ENCODE results near the gene PRLR. TPM values are rescaled to one million over a fixed set of nuclear protein-coding genes. Genes with fewer than 3 reads are reported as not detected.

Gene PRLR
- total RNA-seq, 2 experiments from 2014 or later: 0.03 TPM; not detected in 1

GRCh38 chr5:35096932-35097331, 133.4 kb downstream of the PRLR start:
- ATAC-seq (ENCODE audit: poor library complexity): no peak
- intact Hi-C loops (cut with DNase I, micrococcal nuclease): loop anchor here in 1 of 2 experiments (10.0 kb wide), 1 partner anchor 678 kb away; no protein-coding TSS in a partner anchor
- no peaks in the 10 kb centered on the region for H3K4me1 ChIP-seq (ENCODE audit: insufficient read depth, low read length)
- CTCF ChIA-PET: interaction anchor here (0.9 kb wide), 1 partner anchor 521 kb away, joined by 3 read pairs; the partner anchor contains the start of gene SPEF2
- no peak for TF ChIP-seq CTCF (IDR thresholded peaks at IDR 0.05)
- Mint-ChIP-seq H3K4me1 (ENCODE audit: low read depth) (no peaks in the 10 kb centered on the region), H3K27me3 (peaks cover 12% of the 10 kb centered on the region), H3K36me3 (ENCODE audit: low read depth) (no peaks in the 10 kb centered on the region), H3K27ac (no peak overlapping the region), H3K4me3 (no peak overlapping the region), H3K9me3 (no peaks in the 10 kb centered on the region)
- no peaks in the 10 kb centered on the region for H3K9me3 ChIP-seq (ENCODE audit: control insufficient read depth in 1 of 2, insufficient read depth in 1 of 2, low read length in 2 of 2)
- no peak for DNase-seq
- POLR2A ChIA-PET: no interaction called here
- peaks cover 0 to 8% of the 10 kb centered on the region in 2 experiments for H3K27me3 ChIP-seq (ENCODE audit: control insufficient read depth in 1 of 2, insufficient read depth in 2 of 2, low read length in 2 of 2)
- no peak overlapping the region for H3K27ac ChIP-seq (ENCODE audit: low read depth in 1 of 2, low read length in 2 of 2)
- H3K4me3 ChIP-seq (ENCODE audit: low read length): no peak overlapping the region
- no peaks in the 10 kb centered on the region for H3K36me3 ChIP-seq (ENCODE audit: insufficient read depth, low read length)

- no peak overlapping the region for H3K27ac ChIP-seq (ENCODE audit: low read depth in 1 of 2, low read length in 2 of 2)
- peaks cover 0 to 8% of the 10 kb centered on the region in 2 experiments for H3K27me3 ChIP-seq (ENCODE audit: control insufficient read depth in 1 of 2, insufficient read depth in 2 of 2, low read length in 2 of 2)
- no peaks in the 10 kb centered on the region for H3K4me1 ChIP-seq (ENCODE audit: insufficient read depth, low read length)
- ATAC-seq (ENCODE audit: poor library complexity): no peak
- H3K4me1 Mint-ChIP-seq (ENCODE audit: low read depth): no peaks in the 10 kb centered on the region
- POLR2A ChIA-PET: no interaction called here
- no peak for TF ChIP-seq CTCF (IDR thresholded peaks at IDR 0.05)
- no peaks in the 10 kb centered on the region for H3K36me3 ChIP-seq (ENCODE audit: insufficient read depth, low read length)
- DNase-seq: no peak
- H3K4me3 ChIP-seq (ENCODE audit: low read length): no peak overlapping the region
- CTCF ChIA-PET: interaction anchor here (0.9 kb wide), 1 partner anchor 521 kb away, joined by 3 read pairs; the partner anchor contains the start of gene SPEF2
- H3K36me3 Mint-ChIP-seq (ENCODE audit: low read depth): no peaks in the 10 kb centered on the region
- no peaks in the 10 kb centered on the region for H3K9me3 Mint-ChIP-seq
- no peaks in the 10 kb centered on the region for H3K9me3 ChIP-seq (ENCODE audit: control insufficient read depth in 1 of 2, insufficient read depth in 1 of 2, low read length in 2 of 2)
- H3K27me3 Mint-ChIP-seq: peaks cover 10% of the 10 kb centered on the region
- intact Hi-C loops (cut with DNase I, micrococcal nuclease): loop anchor here in 1 of 2 experiments (10.0 kb wide), 1 partner anchor 679 kb away; no protein-coding TSS in a partner anchor
- H3K4me3 Mint-ChIP-seq: no peak overlapping the region
- H3K27ac Mint-ChIP-seq: no peak overlapping the region
Observed at GRCh38 chr5:35096216-35096615, 134.1 kb downstream of the PRLR start.

- Mint-ChIP-seq H3K4me1 (ENCODE audit: low read depth) (no peaks in the 10 kb centered on the region), H3K9me3 (no peaks in the 10 kb centered on the region)
Observed at GRCh38 chr5:35095366-35095765, 134.9 kb downstream of the PRLR start.

More at GRCh38 chr5:35095366-35095765, 134.9 kb downstream of the PRLR start:
- Histone ChIP-seq H3K4me3 (ENCODE audit: low read length) (no peak overlapping the region), H3K36me3 (ENCODE audit: insufficient read depth, low read length) (no peaks in the 10 kb centered on the region), H3K9me3 (ENCODE audit: control insufficient read depth in 1 of 2, insufficient read depth in 1 of 2, low read length in 2 of 2) (no peaks in the 10 kb centered on the region), H3K4me1 (ENCODE audit: insufficient read depth, low read length) (no peaks in the 10 kb centered on the region), H3K27ac (ENCODE audit: low read depth in 1 of 2, low read length in 2 of 2) (no peak overlapping the region), H3K27me3 (ENCODE audit: control insufficient read depth in 1 of 2, insufficient read depth in 2 of 2, low read length in 2 of 2) (peaks cover 0 to 8% of the 10 kb centered on the region in 2 experiments)
- ATAC-seq (ENCODE audit: poor library complexity) (no peak), DNase-seq (no peak)
- Mint-ChIP-seq H3K27ac (no peak overlapping the region), H3K36me3 (ENCODE audit: low read depth) (no peaks in the 10 kb centered on the region), H3K4me3 (no peak overlapping the region), H3K27me3 (peaks cover 10% of the 10 kb centered on the region)
- TF ChIP-seq CTCF (IDR thresholded peaks at IDR 0.05): no peak
- ChIA-PET POLR2A (no interaction called here), CTCF (no interaction called here)
- intact Hi-C loops (cut with DNase I, micrococcal nuclease): loop anchor here in 1 of 2 experiments (10.0 kb wide), 1 partner anchor 679 kb away; no protein-coding TSS in a partner anchor
